Measurements from ENCODE around the gene DDX18.

Gene DDX18

GRCh38 chr2:117828870-117829269 is 14.4 kb downstream of the DDX18 start:
- TF ChIP-seq, protein P1, sequence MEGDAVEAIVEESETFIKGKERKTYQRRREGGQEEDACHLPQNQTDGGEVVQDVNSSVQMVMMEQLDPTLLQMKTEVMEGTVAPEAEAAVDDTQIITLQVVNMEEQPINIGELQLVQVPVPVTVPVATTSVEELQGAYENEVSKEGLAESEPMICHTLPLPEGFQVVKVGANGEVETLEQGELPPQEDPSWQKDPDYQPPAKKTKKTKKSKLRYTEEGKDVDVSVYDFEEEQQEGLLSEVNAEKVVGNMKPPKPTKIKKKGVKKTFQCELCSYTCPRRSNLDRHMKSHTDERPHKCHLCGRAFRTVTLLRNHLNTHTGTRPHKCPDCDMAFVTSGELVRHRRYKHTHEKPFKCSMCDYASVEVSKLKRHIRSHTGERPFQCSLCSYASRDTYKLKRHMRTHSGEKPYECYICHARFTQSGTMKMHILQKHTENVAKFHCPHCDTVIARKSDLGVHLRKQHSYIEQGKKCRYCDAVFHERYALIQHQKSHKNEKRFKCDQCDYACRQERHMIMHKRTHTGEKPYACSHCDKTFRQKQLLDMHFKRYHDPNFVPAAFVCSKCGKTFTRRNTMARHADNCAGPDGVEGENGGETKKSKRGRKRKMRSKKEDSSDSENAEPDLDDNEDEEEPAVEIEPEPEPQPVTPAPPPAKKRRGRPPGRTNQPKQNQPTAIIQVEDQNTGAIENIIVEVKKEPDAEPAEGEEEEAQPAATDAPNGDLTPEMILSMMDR (IDR thresholded peaks at IDR 0.05; ENCODE audit: insufficient read depth, low read length, poor library complexity, severe bottlenecking): no peak
- Histone ChIP-seq H3K27me3 (replicated peaks; ENCODE audit: control insufficient read depth, insufficient read depth, low read length) (no peaks in the 10 kb centered on the region), H3K36me3 (ENCODE audit: control insufficient read depth, insufficient read depth, low read length) (peaks cover 30% of the 10 kb centered on the region), H3K4me3 (replicated peaks; ENCODE audit: low read depth, low read length) (no peak overlapping the region)
- no peak for DNase-seq (ENCODE audit: extremely low read depth, insufficient read length)

DNA sequence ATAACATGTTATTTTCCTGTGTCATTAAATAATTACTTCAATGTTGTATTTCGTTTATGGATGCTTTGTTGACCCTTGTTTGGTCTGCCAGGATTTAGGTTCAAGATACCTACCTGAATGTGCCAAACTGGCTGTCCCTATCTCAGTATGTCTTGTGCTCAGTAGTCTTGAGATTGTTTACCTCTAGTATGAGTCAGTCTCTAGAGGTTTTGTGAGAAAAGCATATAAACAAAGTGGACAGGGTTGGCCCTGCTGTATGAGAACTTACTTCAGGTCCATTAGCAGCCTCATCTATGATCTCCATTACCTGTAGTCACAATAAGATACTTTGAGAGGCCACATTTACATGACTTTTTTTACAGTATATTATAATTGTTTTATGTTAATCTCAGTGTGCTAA is 17.8 kb downstream of the DDX18 start:
- no peak for DNase-seq (ENCODE audit: extremely low read depth, insufficient read length)
- H3K4me3 ChIP-seq (replicated peaks; ENCODE audit: low read depth, low read length): no peak overlapping the region
- TF ChIP-seq, protein P1 (IDR thresholded peaks at IDR 0.05; ENCODE audit: insufficient read depth, low read length, poor library complexity, severe bottlenecking): no peak
- H3K36me3 ChIP-seq (ENCODE audit: control insufficient read depth, insufficient read depth, low read length): peaks cover 15% of the 10 kb centered on the region
- H3K27me3 ChIP-seq (replicated peaks; ENCODE audit: control insufficient read depth, insufficient read depth, low read length): no peaks in the 10 kb centered on the region

DNA sequence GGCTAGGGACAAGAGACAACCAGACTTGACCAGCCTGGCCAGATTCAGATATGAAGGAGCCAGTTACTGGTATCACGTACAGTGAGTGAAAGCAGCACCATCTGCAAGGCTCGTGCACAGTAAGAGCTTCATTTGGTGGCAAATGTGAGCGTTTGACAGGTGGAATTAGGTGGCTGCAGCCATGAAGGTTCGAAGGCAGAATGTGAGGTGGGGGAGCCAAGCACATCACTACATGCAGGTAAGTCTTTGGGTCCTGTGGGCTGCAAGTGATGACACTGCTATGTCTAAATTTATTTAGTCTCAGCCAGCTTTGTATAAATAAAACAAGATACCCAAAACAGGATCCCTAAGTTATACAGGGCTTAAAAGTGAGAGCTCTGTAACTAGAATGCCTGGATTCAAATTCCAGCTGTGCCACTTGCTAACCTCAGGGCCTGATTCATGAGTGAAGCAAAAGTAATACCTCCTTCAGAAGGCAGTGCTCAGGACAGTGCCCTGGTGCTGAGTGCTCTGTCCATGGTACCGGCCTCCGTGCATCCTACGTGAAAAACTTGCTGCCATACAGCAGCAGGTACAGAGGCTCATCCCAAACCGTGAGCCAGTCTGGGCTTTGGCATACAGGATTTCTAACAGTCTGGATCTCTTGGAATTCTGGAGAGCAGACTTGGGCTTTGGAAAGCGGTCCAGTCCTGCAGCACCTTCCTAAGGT is 18.6 kb downstream of the DDX18 start:
- H3K4me3 ChIP-seq (replicated peaks; ENCODE audit: low read depth, low read length): no peak overlapping the region
- H3K36me3 ChIP-seq (ENCODE audit: control insufficient read depth, insufficient read depth, low read length): peaks cover 15% of the 10 kb centered on the region
- TF ChIP-seq, protein P1 (IDR thresholded peaks at IDR 0.05; ENCODE audit: insufficient read depth, low read length, poor library complexity, severe bottlenecking): no peak
- H3K27me3 ChIP-seq (replicated peaks; ENCODE audit: control insufficient read depth, insufficient read depth, low read length): no peaks in the 10 kb centered on the region
- no peak for DNase-seq (ENCODE audit: extremely low read depth, insufficient read length)

DNA sequence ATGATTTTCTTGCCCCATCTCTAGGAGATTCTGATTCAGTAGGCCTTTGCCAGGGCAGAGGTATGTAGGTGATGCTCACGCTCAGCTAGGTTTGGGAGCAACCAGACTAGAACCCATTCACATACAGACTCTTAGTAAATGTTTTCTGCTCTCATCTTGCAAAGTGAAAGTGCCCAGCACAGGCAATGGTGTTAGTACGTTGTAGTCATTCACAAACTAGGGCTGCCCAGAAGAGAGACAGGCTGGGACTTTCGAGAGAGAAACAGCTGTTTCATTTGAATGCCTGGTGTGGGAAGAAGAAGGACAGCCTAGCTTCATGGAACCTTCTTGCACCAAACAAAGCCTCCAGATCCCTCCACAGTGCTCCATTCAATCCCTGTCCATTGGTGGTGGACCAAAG is 19.4 kb downstream of the DDX18 start:
- no peak for DNase-seq (ENCODE audit: extremely low read depth, insufficient read length)
- H3K36me3 ChIP-seq (ENCODE audit: control insufficient read depth, insufficient read depth, low read length): peaks cover 12% of the 10 kb centered on the region
- TF ChIP-seq, protein P1 (IDR thresholded peaks at IDR 0.05; ENCODE audit: insufficient read depth, low read length, poor library complexity, severe bottlenecking): no peak

GRCh38 chr2:117834992-117835391 is 20.5 kb downstream of the DDX18 start:
- H3K4me3 ChIP-seq (replicated peaks; ENCODE audit: low read depth, low read length): no peak overlapping the region
- H3K27me3 ChIP-seq (replicated peaks; ENCODE audit: control insufficient read depth, insufficient read depth, low read length): no peaks in the 10 kb centered on the region
- no peak for DNase-seq (ENCODE audit: extremely low read depth, insufficient read length)
- TF ChIP-seq, protein P1 (IDR thresholded peaks at IDR 0.05; ENCODE audit: insufficient read depth, low read length, poor library complexity, severe bottlenecking): no peak
- H3K36me3 ChIP-seq (ENCODE audit: control insufficient read depth, insufficient read depth, low read length): peaks cover 6% of the 10 kb centered on the region

More for the DNA sequence above, 19.4 kb downstream of the DDX18 start:
- no peak overlapping the region for H3K4me3 ChIP-seq (replicated peaks; ENCODE audit: low read depth, low read length)
- H3K27me3 ChIP-seq (replicated peaks; ENCODE audit: control insufficient read depth, insufficient read depth, low read length): no peaks in the 10 kb centered on the region
